GM12874 (cell line): ENCODE measurements around the gene ZNF117.

Experiments
- TF ChIP-seq, protein P1 (sequence below): IDR thresholded peaks from 2 replicates; pipeline ENCODE4 v1.5.1; 2011; ENCODE audit warnings: low read depth, mild to moderate bottlenecking, control low read depth, low read length, moderate library complexity; ENCODE audit not compliant: insufficient read depth

ZNF117 gene

GRCh38 chr7:64999165-65000004 lies 8.5 kb upstream of the ZNF117 start:
- TF ChIP-seq, protein P1, sequence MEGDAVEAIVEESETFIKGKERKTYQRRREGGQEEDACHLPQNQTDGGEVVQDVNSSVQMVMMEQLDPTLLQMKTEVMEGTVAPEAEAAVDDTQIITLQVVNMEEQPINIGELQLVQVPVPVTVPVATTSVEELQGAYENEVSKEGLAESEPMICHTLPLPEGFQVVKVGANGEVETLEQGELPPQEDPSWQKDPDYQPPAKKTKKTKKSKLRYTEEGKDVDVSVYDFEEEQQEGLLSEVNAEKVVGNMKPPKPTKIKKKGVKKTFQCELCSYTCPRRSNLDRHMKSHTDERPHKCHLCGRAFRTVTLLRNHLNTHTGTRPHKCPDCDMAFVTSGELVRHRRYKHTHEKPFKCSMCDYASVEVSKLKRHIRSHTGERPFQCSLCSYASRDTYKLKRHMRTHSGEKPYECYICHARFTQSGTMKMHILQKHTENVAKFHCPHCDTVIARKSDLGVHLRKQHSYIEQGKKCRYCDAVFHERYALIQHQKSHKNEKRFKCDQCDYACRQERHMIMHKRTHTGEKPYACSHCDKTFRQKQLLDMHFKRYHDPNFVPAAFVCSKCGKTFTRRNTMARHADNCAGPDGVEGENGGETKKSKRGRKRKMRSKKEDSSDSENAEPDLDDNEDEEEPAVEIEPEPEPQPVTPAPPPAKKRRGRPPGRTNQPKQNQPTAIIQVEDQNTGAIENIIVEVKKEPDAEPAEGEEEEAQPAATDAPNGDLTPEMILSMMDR = no peak

GRCh38 chr7:64998865-64999164 lies 8.0 kb upstream of the ZNF117 start:
- TF ChIP-seq, protein P1 = no peak

DNA sequence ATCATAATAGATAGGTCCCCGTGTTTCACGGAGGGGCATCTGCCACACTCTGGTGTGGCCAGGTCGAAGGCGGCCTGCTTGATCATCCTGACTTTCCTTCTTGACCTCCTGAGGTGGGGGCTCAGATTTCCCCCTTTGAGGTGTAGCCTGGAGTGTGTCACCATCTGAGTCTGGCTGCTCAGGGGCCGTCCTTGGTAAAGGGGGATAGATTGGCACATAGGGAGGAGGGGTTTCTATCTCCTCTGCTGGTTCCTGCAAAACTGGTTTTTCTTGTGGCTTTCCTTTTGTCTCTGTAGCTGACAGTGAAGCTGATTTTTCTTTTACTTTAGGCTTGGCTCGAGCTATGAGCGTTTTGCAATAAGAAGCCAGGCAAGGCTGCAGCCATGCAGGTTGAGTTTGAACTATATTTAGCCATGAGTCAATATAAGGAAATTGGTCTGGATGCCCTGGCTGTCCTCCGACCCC lies 7.1 kb upstream of the ZNF117 start:
- TF ChIP-seq, protein P1 = no peak

DNA sequence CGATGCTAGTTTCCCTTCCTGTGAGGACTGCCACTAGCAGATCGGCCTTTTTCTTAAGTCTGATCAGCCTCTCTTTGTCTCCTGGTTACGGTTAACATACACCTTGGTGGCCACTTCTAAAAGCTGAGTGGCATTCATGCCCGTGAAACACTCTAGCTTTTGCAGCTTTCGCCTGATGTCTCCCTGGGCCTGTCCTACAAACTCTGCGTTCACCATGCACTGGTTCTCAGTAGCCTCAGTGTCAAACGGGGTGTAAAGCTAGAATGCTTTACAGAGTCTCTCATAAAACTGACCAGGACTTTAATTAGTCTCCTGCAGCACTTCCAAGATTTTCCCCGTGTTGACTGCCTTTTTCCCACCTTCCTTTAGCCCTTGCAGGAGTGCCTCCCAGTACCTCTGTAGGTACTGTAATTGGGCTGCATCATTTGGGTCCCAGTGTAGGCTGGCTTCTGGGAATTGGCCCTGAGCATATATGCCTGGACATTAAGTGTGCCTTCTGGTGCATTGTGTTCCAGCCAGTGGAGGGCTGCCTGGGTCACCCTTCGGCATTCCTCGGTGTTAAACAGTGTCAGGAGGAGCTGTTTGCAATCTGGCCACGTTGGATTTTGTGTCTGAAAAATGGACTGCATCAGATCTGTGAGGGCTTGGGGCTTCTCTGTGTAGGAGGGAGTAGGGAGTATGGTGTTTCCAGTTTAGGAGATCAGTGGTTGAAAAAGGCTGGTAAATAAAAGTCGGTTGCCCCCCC lies 6.5 kb upstream of the ZNF117 start:
- TF ChIP-seq, protein P1 = no peak

- TF ChIP-seq, protein P1 = no peak
Measured at GRCh38 chr7:64996305-64996704, 5.5 kb upstream of the ZNF117 start.

GRCh38 chr7:64993901-64994300 lies 3.1 kb upstream of the ZNF117 start:
- TF ChIP-seq, protein P1 = no peak

- TF ChIP-seq, protein P1 = no peak
Measured at GRCh38 chr7:64992971-64993370, 2.1 kb upstream of the ZNF117 start.
